GM19193 (cell line): ENCODE results near the gene PRF1.

Source experiments
- POLR2A ChIP-seq: IDR thresholded peaks from 4 replicates; pipeline ENCODE4 v1.6.1; 2011; ENCODE audit not compliant: insufficient read depth, insufficient read length; ENCODE audit errors: extremely low read depth

Gene PRF1

GRCh38 chr10:70587045-70587658 is 15.4 kb downstream of the PRF1 start:
- TF ChIP-seq POLR2A, result no peak

GRCh38 chr10:70586348-70586930 is 16.1 kb downstream of the PRF1 start:
- TF ChIP-seq POLR2A, result no peak

GRCh38 chr10:70585578-70586169 is 16.9 kb downstream of the PRF1 start:
- no peak for TF ChIP-seq POLR2A

- no peak for TF ChIP-seq POLR2A
Measured at GRCh38 chr10:70584909-70585544, 17.5 kb downstream of the PRF1 start.

DNA sequence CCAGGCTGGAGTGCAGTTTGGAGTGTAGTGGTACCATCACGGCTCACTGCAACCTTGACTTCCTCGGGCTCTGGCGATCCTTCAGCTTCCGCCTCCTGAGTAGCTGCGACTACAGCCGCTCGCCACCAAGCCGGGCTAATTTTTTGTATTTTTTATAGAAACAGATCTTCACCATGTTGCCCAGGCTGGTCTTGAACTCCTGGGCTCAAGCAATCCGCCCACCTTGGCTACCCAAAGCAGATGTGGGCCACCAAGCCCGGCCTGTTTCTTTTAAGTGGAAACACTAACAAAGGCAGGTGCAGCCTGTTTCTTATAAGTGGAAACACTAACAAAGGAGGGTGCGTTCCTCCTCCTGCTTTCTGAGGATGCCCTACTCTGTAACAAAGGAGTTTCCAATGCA is 18.2 kb downstream of the PRF1 start:
- no peak for TF ChIP-seq POLR2A

GRCh38 chr10:70583669-70584037 is 18.9 kb downstream of the PRF1 start:
- no peak for TF ChIP-seq POLR2A

DNA sequence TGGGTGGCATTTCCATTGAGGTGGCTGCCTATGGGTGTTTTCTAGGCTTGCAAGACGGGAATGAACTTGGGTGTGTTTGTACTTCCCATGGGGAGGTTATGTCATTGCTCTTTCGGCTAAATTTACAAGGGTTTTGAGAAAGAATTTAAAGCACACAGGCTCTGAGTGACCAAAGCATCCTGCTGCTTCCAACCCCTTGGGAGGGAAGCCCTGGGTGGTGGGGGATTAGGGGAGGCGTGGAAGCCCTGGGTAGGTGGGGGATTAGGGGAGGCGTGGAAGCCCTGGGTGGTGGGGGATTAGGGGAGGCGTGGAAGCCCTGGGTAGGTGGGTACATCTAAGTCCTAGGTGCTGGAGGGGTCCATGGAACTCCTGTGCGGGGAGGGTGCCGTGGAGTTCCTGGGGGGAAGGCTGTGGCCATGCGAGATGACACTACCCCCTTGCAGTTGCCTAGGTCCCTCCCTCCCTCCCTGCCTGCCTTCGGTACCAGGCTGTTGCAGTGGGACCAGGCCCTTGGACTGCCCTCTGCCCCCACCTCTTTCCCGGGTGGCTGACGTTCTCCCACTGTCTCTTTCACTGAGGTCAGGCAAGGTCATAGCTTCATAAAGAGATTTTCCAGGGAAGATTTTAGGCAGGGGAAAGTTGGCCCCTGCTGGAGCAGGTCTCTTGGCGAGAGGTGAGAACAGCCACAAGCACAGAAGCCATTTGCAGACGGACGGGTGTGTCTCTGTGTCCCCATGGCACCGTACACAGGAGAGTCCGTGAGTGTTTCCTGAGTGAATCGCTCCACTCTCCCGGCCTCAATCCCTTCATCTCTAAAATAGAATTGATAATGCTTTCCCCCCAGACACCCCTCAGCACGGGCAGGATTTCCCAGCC is 19.5 kb downstream of the PRF1 start:
- no peak for TF ChIP-seq POLR2A

- no peak for TF ChIP-seq POLR2A
Measured at GRCh38 chr10:70579234-70580002, 23.1 kb downstream of the PRF1 start.

- no peak for TF ChIP-seq POLR2A
Measured at GRCh38 chr10:70578371-70578947, 24.1 kb downstream of the PRF1 start.

GRCh38 chr10:70576803-70577517 is 25.6 kb downstream of the PRF1 start:
- no peak for TF ChIP-seq POLR2A

GRCh38 chr10:70575874-70576802 is 26.4 kb downstream of the PRF1 start:
- TF ChIP-seq POLR2A, result peak; percentile 32

GRCh38 chr10:70575486-70575873 is 27.1 kb downstream of the PRF1 start:
- no peak for TF ChIP-seq POLR2A

DNA sequence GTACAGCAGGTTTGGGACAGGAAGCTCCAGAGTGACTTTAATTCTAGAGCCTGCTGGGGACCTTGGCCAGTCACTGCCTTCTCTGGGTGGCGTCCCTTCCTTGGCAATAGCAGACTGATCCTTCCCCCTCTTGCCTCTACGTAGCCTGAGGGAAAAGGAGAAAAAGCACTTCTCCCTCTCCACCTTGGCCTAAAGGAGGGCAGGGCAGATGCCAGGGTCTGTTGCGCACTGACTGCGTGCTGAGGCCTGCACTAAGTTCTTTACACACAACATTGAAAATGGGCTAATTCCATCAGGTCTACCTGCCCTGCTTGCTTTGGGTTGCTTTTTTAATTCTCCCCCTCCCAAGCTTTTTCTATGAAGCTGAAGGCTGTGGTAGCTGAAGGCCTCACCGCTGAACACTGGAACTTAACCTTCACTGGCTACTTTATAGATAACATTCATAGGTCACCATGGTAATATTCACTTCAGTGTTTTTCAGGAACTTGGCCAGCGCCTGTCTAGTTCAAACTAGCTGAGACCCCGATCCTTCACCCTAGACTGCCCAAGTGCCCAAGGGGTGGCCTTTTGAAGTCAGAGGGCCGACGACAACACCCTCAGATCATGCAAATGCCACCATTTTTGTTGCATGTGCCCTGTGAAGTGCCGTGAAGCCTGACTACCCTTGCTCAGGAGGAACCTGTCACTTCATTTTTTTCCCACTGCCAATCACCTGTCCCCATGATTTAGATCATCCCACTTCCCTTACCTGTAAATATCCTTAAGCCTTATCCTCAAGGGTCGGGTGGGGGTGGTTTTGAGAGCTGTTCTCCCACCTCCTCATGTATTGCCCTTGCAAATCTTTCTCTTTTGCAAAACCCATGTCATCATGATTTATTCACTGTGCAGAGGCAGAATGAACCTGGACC is 28.7 kb downstream of the PRF1 start:
- TF ChIP-seq POLR2A, result no peak
